Activated B cell treated with CpG ODN at 0.5 μM for 24 hours (primary cell): ENCODE data around the gene DAAM1. TPM values are rescaled to one million over a fixed set of nuclear protein-coding genes. Genes with fewer than 3 reads are reported as not detected.

Experiments
- ATAC-seq: fragments of 200-7000 bp; cut with Tn5 transposase; one replicate; pipeline ENCODE4 v1.10.0; 2021; ENCODE audit warnings: low read depth, mild to moderate bottlenecking, moderate library complexity
- CTCF ChIA-PET: fragments of 350-600 bp; sonication (Branson Sonifier 250); formaldehyde crosslinking; loops from one replicate; lab custom pipeline; 2021; ENCODE audit warnings: antibody characterized with exemption; lab: Charles Lee
- POLR2A ChIA-PET: fragments of 350-600 bp; sonication (Branson Sonifier 250); formaldehyde crosslinking; loops from one replicate; lab custom pipeline; 2021; ENCODE audit warnings: antibody characterized with exemption; lab: Charles Lee
- DNase-seq: peaks from one replicate; pipeline ENCODE4 v3.0.0; 2022
- H3K27ac Mint-ChIP-seq: one replicate; pipeline ENCODE4 v1.8.0; 2020; ENCODE audit warnings: mixed read lengths
- H3K27me3 Mint-ChIP-seq: one replicate; pipeline ENCODE4 v1.8.0; 2021; ENCODE audit warnings: mixed read lengths
- H3K36me3 Mint-ChIP-seq: one replicate; pipeline ENCODE4 v1.8.0; 2021; ENCODE audit warnings: low read depth, mixed read lengths
- H3K4me1 Mint-ChIP-seq: one replicate; pipeline ENCODE4 v1.8.0; 2021; ENCODE audit warnings: mixed read lengths
- H3K4me3 Mint-ChIP-seq: one replicate; pipeline ENCODE4 v1.8.0; 2020; ENCODE audit warnings: mild to moderate bottlenecking, mixed read lengths
- H3K9me3 Mint-ChIP-seq: one replicate; pipeline ENCODE4 v1.8.0; 2020; ENCODE audit warnings: mixed read lengths
- intact Hi-C: fragments of 100-400 bp; cut with micrococcal nuclease; formaldehyde crosslinking; loops from one replicate; pipeline ENCODE4 v1.15.1; 2024
- total RNA-seq: library from RNA; stranded (reverse); gene quantifications from 2 replicates; pipeline ENCODE4 v1.2.3, GENCODE V29; 2022
- TF ChIP-seq, protein P1 (sequence below): fragments of 200-600 bp; IDR thresholded peaks from one replicate; pipeline ENCODE4 v1.8.0; 2022; ENCODE audit warnings: antibody characterized with exemption, mild to moderate bottlenecking

The DAAM1 gene
- total RNA-seq, 1 donor from 2014 or later, result 38.7 TPM

DNA sequence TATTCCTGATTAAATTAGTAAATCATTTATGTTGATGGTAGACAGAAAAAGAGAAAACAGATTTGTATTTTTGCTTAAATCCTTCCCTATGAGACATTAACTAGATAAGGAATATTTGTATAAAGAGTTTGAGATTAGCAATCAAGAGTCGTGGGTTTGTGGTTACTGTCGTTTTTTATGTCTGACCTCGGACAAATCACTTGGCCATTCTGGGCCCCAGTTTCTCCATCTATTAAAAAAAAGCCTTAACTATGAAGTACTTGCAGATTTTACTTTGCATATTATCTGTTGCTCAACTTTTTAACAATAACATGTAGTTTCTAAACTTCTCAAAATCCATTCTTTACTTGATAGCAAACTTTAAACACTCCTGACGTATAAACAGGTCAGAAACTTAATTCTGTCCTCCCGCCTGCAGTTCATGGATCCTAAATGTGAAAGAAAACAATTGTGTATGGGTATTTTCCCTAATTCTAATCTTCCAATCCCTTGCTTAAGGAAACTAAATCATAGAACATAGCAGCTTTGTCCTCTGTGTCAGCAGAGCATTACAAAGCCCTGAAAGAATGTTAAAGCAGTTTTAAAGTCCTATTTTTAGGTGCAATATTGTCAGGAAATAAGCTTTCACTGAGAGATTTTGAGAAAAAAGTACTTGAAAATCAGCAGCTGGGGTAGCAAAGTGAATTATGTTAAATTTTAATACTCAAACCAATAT is 158.5 kb downstream of the DAAM1 start:
- ChIA-PET POLR2A (no interaction called here), CTCF (no interaction called here)
- Mint-ChIP-seq H3K9me3 (no peaks in the 10 kb centered on the region), H3K27ac (no peak overlapping the region), H3K36me3 (peaks cover 17% of the 10 kb centered on the region), H3K4me3 (no peak overlapping the region), H3K4me1 (peaks cover 8% of the 10 kb centered on the region), H3K27me3 (no peaks in the 10 kb centered on the region)
- no peak for ATAC-seq
- TF ChIP-seq, protein P1, sequence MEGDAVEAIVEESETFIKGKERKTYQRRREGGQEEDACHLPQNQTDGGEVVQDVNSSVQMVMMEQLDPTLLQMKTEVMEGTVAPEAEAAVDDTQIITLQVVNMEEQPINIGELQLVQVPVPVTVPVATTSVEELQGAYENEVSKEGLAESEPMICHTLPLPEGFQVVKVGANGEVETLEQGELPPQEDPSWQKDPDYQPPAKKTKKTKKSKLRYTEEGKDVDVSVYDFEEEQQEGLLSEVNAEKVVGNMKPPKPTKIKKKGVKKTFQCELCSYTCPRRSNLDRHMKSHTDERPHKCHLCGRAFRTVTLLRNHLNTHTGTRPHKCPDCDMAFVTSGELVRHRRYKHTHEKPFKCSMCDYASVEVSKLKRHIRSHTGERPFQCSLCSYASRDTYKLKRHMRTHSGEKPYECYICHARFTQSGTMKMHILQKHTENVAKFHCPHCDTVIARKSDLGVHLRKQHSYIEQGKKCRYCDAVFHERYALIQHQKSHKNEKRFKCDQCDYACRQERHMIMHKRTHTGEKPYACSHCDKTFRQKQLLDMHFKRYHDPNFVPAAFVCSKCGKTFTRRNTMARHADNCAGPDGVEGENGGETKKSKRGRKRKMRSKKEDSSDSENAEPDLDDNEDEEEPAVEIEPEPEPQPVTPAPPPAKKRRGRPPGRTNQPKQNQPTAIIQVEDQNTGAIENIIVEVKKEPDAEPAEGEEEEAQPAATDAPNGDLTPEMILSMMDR, result no peak
- DNase-seq, result no peak
- intact Hi-C loops, result no loop called here

DNA sequence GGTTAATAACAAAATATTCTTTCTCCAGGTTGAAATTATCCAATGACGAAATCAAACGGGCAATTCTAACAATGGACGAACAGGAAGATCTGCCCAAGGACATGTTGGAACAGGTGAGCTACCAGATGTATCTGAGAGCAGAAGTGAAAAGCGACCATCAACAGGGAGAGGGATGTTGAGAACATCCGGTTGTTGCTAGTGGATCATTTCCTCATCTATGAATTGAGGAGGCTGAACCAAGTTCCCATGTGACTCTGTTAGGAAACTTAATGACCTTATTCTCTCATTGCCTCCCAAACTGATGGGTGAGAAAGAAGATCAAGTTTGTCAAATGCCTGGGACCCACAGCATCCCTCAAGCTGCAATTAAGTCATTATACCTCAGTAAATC is 159.0 kb downstream of the DAAM1 start:
- peaks cover 8% of the 10 kb centered on the region for H3K4me1 Mint-ChIP-seq
- TF ChIP-seq, protein P1, result no peak
- intact Hi-C loops, result no loop called here

DNA sequence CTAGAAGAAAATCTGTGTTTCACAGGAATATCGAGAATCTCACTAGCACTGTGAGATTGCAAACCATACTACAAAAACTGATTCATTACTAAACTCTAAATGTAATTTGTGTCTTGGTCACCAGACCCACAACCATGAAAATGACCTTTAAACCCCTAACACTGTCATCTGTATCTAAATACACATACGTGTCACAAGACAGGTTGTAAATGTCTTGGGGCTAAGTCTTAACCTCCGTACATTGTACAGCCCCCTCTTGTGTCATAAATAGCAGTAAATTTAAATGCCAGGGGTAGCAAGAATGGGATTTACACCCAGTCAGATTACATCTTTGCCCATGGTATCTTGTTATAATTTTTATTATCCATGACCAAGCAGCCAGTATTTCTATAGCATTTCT is 159.4 kb downstream of the DAAM1 start:
- Mint-ChIP-seq H3K27me3 (no peaks in the 10 kb centered on the region), H3K4me3 (no peak overlapping the region), H3K27ac (no peak overlapping the region), H3K36me3 (peaks cover 21% of the 10 kb centered on the region), H3K9me3 (no peaks in the 10 kb centered on the region), H3K4me1 (peaks cover 8% of the 10 kb centered on the region)
- intact Hi-C loops, result no loop called here
- DNase-seq (no peak), ATAC-seq (no peak)
- ChIA-PET POLR2A (no interaction called here), CTCF (no interaction called here)
- TF ChIP-seq, protein P1, result no peak

More for the DNA sequence above, 159.0 kb downstream of the DAAM1 start:
- ChIA-PET CTCF (no interaction called here), POLR2A (no interaction called here)
- H3K27ac Mint-ChIP-seq, result peak overlapping the region; percentile 20
- ATAC-seq (no peak), DNase-seq (no peak)
- H3K27me3 Mint-ChIP-seq, result no peaks in the 10 kb centered on the region
- no peak overlapping the region for H3K4me3 Mint-ChIP-seq
- peaks cover 19% of the 10 kb centered on the region for H3K36me3 Mint-ChIP-seq
- no peaks in the 10 kb centered on the region for H3K9me3 Mint-ChIP-seq

DNA sequence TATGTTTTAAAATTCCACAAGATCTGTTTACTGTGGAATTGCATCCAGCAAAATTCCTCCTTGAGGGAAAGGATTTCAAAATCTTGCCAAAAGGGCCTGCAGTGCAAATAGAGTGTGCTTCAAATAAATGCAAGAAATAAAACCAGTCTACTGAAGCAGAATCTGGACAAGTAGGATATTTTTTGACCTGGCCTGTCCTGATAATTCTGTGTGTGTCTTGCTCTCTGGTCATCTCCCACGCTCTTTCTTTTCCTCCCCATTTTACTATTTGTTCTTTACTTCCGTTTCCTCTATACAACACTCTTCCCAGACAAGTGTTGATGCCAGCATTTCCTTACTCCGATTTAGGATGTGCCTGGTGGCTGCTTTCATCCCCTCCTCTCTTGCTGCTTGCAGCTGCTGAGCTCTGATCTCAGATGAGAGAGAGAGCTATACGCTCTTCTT is 160.8 kb downstream of the DAAM1 start:
- intact Hi-C loops, result no loop called here
- H3K36me3 Mint-ChIP-seq, result peaks cover 31% of the 10 kb centered on the region
- POLR2A ChIA-PET, result no interaction called here

DNA sequence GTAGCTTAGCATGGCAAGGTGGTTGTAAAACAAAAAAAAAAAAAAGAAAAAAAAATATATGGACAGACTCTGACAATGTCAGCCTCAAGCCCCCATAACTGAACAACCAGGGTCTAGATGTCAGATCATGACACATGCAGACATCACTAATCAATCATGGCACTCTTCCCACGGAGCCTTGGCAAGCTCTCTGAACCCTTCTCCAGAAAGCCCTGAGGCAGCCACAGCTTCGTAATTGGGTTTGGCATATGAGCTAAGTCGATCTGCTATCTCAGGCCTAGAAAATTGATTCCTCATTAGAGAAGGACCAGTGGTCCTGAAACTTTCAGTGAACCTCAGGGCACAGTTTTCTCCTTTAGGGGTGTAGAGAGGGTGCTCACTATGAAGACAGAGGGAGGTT is 164.5 kb downstream of the DAAM1 start:
- Mint-ChIP-seq H3K27ac (no peak overlapping the region), H3K36me3 (peaks cover 31% of the 10 kb centered on the region), H3K4me3 (no peak overlapping the region), H3K9me3 (no peaks in the 10 kb centered on the region), H3K4me1 (peaks cover 48% of the 10 kb centered on the region), H3K27me3 (no peaks in the 10 kb centered on the region)
- intact Hi-C loops, result loop anchor here (10.0 kb wide), 1 partner anchor 228 kb away; no protein-coding TSS in a partner anchor
- CTCF ChIA-PET, result no interaction called here
- DNase-seq, result no peak
- TF ChIP-seq, protein P1, result no peak
- ATAC-seq, result no peak
- POLR2A ChIA-PET, result interaction anchor here (0.7 kb wide), 1 partner anchor 614 kb away, joined by 4 read pairs; no protein-coding TSS in a partner anchor

More for the DNA sequence above, 160.8 kb downstream of the DAAM1 start:
- H3K27me3 Mint-ChIP-seq, result no peaks in the 10 kb centered on the region
- TF ChIP-seq, protein P1, result no peak
- peaks cover 20% of the 10 kb centered on the region for H3K4me1 Mint-ChIP-seq
- H3K4me3 Mint-ChIP-seq, result no peak overlapping the region
- CTCF ChIA-PET, result no interaction called here
- H3K27ac Mint-ChIP-seq, result no peak overlapping the region
- ATAC-seq (no peak), DNase-seq (no peak)
- no peaks in the 10 kb centered on the region for H3K9me3 Mint-ChIP-seq
